GM21528 (cell line): Measurements from ENCODE around the gene LCN10.
A peak's percentile ranks its signal among the peaks of the same experiment; 100 is the strongest.
"Not testable (repeated sequence)": the region's sequence is repeated elsewhere in the genome, so short reads cannot be mapped to it uniquely, and the experiment has no call there.

Source experiments
- ATAC-seq: cut with Tn5 transposase; IDR thresholded peaks from one replicate; pipeline ENCODE4 v1.9.1; 2021; ENCODE audit warnings: mild to moderate bottlenecking, moderate library complexity; ENCODE audit not compliant: unreplicated experiment, low FRiP score

Gene LCN10

DNA sequence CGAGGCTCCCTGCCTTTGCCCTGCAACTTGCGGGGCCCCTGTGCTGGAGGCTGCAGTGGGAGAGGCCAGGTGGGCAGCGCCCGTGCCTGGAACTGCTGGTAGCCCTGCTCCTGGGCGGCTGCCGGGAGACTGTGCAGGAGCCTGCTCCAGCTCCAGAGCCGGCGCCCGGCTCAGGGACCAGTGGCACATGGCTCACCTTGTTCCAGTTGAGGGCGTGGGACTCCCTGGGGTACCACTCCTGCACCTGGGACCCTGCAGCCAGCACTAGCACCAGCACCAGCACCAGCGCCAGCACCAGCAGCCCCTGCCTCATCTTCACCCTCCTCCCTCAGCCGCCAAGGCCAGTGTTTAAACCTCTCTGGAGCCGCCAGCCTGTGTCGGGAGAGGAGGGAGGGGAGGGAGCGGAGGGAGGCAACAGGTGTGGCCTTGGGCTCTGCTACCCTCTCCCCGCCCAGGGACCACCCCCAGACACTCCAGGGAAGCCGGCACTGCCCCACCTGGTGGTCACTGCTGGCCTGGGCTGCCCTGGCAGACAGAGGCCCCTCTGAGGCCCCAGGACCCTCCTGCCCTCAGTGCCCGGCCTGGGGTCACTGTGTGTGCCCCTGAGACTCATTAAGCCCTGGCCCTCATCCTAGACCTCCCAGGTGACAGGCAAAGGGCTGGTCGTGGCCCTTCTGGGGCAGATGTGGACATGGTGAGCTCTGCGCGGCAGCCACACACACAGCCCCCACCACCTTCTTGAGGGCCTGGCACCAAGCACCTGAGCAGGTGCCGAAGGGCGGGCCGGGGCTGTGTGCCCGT, at the start of gene LCN10:
LCN10 (minus strand) TSS at position 350 of the 801 bp plus-strand sequence; CDS start at position 313, 37 bp downstream.
- ATAC-seq = no peak

DNA sequence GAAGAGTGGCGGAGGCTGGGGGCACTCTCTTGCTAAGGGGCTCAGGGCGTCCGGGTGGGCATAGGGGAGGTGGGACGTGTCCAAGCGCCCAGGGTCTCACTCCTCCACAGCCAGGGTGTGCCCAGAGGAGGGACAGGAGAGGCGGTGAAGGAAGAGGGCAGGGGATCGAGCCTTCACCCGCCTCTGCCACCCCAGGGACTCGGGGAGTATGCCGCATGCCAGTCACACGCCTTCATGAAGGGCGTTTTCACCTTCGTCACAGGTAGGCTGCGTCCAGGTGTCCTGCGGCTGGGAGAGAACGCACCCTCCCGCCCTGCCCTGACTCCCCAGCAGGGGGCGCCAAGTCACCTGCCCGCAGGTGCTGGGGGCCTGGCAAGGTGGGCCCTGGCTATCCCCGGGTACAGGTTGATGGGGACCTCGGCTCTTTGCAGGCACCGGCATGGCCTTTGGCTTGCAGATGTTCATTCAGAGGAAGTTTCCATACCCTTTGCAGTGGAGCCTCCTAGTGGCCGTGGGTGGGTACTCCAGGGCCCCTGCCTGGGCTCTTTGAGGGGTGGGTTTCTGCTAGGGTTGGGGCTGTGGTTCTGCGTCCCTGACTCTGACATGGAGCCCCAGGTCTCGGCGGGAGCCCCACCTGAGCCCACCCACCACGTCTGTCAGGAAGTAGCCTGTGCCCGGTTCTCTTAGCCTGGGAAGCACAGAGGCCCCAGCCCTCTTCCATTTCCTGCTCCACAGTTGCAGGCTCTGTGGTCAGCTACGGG, 49.0 kb upstream of the LCN10 start:
- no peak for ATAC-seq

DNA sequence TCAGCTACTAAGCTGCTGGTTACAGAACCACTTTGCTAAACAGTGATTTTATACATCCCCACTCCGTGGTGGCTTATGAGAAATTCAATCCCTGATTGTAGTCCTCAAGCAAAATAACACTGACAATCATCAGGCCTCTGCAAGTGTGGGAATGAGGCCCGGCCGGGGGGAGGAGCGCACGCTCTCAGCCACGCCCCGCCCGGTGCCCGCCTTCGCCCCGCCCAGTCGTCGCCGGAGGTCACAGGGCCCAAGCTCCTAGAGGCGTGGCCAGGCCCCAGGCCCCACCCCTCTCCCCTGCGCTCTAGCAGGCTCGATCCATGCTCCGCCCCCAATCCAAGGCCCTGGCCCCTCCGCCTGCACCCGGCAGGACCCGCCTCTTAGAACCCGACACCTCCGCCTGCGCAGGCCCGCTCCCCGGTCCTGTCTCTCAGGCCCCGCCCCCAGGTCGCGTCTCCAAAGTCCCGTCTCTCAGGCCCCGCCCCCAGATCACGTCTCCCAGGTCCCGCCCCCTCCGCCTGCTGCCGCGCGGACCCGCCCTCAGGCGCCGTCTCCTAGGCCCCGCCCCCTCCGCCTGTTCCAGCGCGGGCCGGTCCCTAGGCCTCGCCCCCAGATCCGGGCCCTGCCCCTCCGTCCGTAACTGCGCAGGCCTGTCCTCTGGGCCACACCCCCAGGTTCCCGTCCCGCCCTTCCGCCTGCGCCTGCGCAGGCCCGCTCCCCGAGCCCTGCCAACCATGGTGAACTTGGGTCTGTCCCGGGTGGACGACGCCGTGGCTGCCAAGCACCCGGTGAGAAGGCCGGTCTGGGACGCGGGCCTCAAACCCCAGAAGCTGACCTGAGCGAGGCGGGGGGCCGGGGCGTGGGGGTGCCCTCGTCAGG, 48.1 kb upstream of the LCN10 start, which contains the start of gene TMEM141:
TMEM141 (plus strand) TSS at position 705 of the 876 bp plus-strand sequence; CDS start at position 732, 27 bp downstream.
- peak; percentile 83 for ATAC-seq

- no peak for ATAC-seq
Observed at GRCh38 chr9:136789523-136789937, 46.8 kb upstream of the LCN10 start.

DNA sequence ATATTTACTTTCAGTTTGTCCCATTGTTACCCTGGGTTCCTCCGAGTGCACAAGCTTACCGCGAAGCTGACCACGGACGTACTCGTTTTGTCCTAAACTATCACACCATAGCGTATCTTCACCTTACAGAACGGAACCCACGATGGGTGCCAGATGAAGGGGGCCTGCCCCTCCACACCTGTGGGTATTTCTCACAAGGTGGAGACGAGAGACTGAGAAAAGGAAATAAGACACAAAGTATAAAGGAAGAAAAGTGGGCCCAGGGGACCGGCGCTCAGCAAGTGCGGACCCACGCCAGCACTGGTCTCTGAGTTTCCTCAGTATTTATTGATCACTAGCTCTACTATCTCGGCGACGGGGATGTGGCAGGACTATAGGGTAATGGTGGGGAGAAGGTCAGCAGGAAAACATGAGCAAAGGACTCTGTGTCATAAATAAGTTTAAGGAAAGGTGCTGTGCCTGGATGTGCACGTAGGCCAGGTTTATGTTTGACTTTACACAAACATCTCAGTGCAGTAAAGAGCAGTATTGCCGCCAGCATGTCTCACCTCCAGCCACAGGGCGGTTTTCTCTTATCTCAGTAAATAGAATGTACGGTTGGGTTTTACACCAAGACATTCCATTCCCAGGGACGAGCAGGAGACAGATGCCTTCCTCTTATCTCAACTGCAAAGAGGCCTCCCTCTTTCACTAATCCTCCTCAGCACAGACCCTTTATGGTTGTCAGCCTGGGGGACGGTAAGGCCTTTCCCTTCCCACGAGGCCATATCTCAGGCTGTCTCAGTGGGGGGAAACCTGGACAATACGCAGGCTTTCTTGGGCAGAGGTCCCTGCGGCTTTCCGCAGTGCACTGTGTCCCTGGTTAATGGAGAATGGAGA, 46.1 kb upstream of the LCN10 start:
- ATAC-seq = not testable (repeated sequence)

DNA sequence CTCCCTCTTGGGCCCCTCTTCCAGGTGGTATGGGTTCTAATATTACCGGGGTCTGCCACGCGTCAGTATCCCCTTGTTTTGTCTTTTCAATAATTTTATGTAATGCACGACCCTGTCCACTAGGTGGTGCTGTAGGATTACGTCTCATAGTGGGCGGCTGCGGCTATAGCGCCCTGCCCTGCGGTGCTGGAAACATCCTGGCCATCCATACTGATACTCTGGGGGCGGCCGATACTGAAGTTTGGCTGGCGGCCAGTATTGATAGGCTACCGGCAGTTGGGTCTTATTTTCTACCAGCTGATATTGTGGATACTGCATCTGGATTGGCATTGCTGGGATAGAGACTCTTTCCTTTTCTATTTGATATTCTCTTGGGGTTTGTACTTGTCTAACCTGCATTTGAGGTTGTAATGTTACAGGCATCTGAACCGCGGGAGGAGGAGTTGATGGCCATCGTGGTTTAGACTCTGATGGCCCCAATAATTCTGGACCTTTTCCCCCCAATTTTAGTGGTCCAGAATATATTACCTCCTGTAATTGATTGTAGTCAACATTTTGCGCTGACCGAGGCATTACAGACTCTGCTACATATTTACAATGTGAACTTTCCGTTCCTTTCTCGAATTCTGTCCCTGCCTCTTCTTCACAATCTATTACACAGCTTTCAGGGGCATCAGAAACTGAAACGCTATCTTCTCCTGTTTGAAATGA, 45.1 kb upstream of the LCN10 start:
- no peak for ATAC-seq

DNA sequence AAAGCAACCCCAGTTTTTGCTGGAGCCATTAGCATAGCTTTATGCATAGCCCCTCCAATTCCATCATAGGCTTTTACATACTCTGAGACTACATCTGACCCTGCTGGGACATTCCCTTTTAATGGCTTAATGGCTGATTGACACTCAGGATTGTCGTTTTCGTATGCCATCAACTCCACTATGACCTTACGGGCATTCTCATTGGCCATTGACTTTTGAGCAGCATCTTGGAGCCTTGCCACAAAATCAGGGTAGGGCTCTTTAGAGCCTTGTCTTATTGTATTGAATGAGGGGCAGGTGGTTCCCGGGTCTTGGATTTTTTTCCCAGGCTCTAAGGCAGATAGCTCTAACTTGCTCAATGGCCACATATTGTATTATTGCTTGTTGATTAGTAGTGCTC, 44.2 kb upstream of the LCN10 start:
- ATAC-seq = not testable (repeated sequence)

DNA sequence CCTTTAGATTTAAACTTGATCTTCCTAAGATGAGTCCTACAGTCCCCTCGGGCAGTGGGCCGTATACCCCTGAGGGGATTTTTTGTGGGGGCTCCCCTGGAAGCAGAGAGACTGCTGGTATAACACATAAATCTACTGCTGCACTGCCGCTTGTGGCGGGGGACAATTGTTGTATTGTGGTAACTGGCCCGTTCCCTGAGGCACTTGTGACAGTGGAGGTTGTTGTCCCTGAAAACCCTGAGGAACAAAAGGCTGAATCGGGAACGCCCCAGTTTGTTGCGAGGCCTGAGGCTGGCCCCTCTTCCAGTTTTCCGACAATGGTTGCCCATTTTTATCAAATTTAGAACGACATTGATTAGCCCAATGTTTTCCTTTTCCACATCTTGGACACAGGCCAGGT, 43.7 kb upstream of the LCN10 start:
- ATAC-seq = no peak

DNA sequence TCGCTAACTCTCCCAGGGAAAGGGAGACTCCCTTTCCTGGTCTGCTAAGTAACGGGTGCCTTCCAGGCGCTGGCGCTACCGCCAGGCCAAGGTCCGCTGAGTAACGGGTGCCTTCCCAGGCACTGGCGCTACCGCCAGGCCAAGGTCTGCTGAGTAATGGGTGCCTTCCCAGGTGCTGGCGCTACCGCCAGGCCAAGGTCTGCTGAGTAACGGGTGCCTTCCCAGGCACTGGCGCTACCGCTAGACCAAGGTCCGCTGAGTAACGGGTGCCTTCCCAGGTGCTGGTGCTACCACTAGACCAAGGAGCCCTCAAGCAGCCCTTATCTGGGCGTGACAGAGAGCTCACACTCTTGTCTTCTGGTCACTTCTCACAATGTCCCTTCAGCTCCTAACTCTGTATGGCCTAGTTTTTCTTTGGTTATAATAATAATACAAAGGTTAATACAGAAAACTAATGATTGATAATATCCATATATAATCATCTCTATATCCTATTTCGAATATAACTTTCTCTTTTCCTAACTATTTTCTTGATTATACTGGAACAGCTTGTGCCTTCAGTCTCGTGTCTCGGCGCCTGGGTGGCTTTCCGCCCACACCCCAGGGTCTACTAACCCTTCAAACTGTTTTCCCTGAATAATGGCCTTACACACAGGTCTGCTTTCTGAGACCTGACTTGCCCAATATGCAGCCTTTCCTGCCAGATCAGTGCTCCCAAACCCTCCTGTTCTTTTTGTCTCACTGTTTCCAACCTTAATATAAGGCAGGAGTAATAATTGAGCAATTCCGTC, 43.0 kb upstream of the LCN10 start:
- not testable (repeated sequence) for ATAC-seq

GRCh38 chr9:136784997-136785361, 42.2 kb upstream of the LCN10 start:
- no peak for ATAC-seq

GRCh38 chr9:136784249-136784996, 41.7 kb upstream of the LCN10 start:
- ATAC-seq = no peak

DNA sequence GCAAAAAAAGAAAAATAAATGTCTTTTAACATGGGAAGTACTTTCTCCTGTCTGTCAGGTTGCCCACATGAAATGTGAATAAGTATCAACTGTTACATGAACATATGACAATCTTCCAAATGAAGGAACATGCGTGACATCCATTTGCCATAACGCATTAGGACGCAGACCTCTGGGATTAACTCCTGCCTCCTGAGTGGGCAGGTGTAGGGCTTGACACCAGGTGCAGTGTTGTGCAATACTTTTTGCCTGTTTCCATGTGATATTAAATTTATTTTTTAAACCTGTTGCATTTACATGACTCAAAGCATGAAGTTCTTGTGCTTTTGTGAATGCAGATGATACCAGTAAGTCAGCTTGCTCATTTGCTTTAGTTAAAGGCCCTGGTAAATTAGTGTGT, 39.7 kb upstream of the LCN10 start:
- ATAC-seq = no peak

- no peak for ATAC-seq
Observed at GRCh38 chr9:136779808-136780207, 37.1 kb upstream of the LCN10 start.

DNA sequence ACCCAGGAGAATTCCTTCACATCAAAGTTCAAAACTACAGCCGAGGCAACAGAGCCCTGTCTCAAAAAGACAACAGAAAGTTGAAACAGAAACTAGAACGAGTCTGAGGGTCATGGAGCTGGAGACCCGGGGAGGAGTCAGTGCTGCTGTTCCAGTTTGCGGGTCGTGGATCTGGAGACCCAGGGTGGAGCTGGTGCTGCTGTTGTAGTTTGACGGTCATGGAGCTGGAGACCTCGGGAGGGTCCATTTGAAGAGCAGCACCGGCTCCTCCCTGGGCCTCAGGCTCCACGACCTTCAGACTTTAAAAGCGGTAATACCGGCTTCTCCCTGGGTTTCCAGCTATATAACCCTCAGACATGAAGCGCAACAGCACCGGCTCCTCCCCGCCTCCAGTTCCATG, 34.6 kb upstream of the LCN10 start:
- no peak for ATAC-seq

DNA sequence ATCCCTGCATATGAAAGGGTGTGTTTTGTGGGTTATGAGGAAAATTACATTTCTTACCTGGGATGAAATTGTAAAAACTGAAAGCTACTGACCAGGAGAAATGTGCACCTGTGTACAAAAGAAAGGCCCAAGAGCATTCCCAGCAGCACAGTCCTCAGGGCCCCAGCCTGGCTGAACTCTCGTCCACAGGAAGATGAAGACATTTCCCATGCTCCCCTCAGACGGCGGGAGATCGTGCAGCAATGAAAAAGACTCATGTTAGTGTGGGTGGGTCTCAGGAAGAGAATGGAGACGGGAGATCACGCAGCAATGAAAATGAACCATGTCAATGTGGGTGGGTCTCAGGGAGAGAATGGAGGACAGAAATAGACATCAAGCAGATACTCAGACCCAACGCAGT, 34.2 kb upstream of the LCN10 start:
- ATAC-seq = no peak

GRCh38 chr9:136775191-136775590, 32.5 kb upstream of the LCN10 start:
- no peak for ATAC-seq

DNA sequence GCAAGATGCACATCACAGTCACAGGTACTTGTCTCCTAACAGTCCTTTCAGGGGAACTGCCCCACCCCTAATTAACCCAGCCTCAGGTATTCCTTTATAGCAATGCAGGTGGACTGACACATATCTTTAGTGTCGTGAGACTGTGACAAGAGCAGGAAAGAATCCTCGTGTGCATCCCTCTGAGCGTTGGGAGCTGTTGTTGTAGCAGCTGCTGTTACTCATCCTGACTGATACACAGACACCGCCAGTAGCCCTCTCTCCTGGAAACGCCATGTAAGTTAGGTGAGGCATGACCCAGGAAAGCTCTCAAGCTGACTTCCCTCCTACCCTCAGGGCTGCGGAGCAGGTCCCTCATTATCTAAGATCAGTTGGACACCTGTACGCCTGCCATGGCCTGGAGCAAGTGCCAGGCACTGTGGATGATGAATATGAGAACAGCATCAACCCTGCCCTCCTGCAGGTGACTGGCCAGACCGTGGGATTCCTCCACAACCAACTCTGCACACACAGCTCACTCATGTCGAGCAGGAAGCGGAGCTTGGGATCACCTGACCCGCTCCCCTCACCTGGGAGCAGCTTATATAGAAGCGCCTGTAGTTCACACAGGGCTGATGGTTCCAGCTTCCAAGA, 31.8 kb upstream of the LCN10 start:
- no peak for ATAC-seq
